LoVo (cell line): ENCODE results near the gene PMIS2.

ENCODE experiments used
- DNase-seq: peaks from one replicate; pipeline ENCODE4 v3.0.0-alpha.2; 2016; ENCODE audit warnings: low spot score

PMIS2 gene

GRCh38 chr19:35585848-35586247 lies at the start of gene PMIS2:
TSS of gene PMIS2 (plus strand) at chr19:35586173. CDS start at chr19:35586260, 87 bp downstream.
- no peak for DNase-seq

GRCh38 chr19:35539314-35539713 lies 46.7 kb upstream of the PMIS2 start:
- no peak for DNase-seq

- DNase-seq, result no peak
Measured at GRCh38 chr19:35539850-35540249, 46.1 kb upstream of the PMIS2 start.

- DNase-seq, result no peak
Measured at GRCh38 chr19:35540356-35540927, 45.5 kb upstream of the PMIS2 start.

- no peak for DNase-seq
Measured at GRCh38 chr19:35542209-35542608, 43.8 kb upstream of the PMIS2 start.

- DNase-seq, result no peak
Measured at GRCh38 chr19:35543280-35544109, 42.5 kb upstream of the PMIS2 start.

GRCh38 chr19:35544110-35544802 lies 41.7 kb upstream of the PMIS2 start:
- no peak for DNase-seq

GRCh38 chr19:35545001-35545854 lies 40.7 kb upstream of the PMIS2 start, which contains the start of gene TMEM147:
TSS of gene TMEM147 (plus strand) at chr19:35545626. CDS start at chr19:35545740, 114 bp downstream.
- peak; percentile 93 for DNase-seq

GRCh38 chr19:35545855-35546381 lies 40.1 kb upstream of the PMIS2 start:
- peak; percentile 43 for DNase-seq

GRCh38 chr19:35546532-35546931 lies 39.4 kb upstream of the PMIS2 start:
- no peak for DNase-seq

- peak; percentile 67 for DNase-seq
Measured at GRCh38 chr19:35549174-35549788, 36.7 kb upstream of the PMIS2 start.

GRCh38 chr19:35549879-35550523 lies 36.0 kb upstream of the PMIS2 start:
- DNase-seq, result no peak

GRCh38 chr19:35551091-35551810 lies 34.7 kb upstream of the PMIS2 start:
- DNase-seq, result no peak

GRCh38 chr19:35552534-35553384 lies 33.2 kb upstream of the PMIS2 start:
- DNase-seq, result no peak

- no peak for DNase-seq
Measured at GRCh38 chr19:35553385-35554000, 32.5 kb upstream of the PMIS2 start.

GRCh38 chr19:35554076-35554475 lies 31.9 kb upstream of the PMIS2 start:
- DNase-seq, result no peak

- DNase-seq, result peak; percentile 41
Measured at GRCh38 chr19:35555301-35556005, 30.5 kb upstream of the PMIS2 start.

- no peak for DNase-seq
Measured at GRCh38 chr19:35556025-35556590, 29.9 kb upstream of the PMIS2 start.
